ENCODE measurements around the gene GNG4.

Gene GNG4

GRCh38 chr1:235649368-235650163 lies at the start of gene GNG4:
Gene GNG4, minus strand, starts transcription at chr1:235649784. Its CDS starts 65,946 bp downstream, at chr1:235583838.
- no peak for DNase-seq (ENCODE audit: low read depth in 2 of 2)

- DNase-seq (ENCODE audit: low read depth in 2 of 2): no peak
Observed at GRCh38 chr1:235697508-235697907, 47.9 kb upstream of the GNG4 start.

GRCh38 chr1:235689356-235689755 lies 39.8 kb upstream of the GNG4 start:
- DNase-seq (ENCODE audit: low read depth in 2 of 2): no peak

- no peak for DNase-seq (ENCODE audit: low read depth in 2 of 2)
Observed at GRCh38 chr1:235688096-235688495, 38.5 kb upstream of the GNG4 start.

GRCh38 chr1:235683653-235684052 lies 34.1 kb upstream of the GNG4 start:
- DNase-seq (ENCODE audit: low read depth in 2 of 2): no peak

GRCh38 chr1:235682216-235682615 lies 32.6 kb upstream of the GNG4 start:
- DNase-seq (ENCODE audit: low read depth in 2 of 2): no peak

GRCh38 chr1:235679644-235680043 lies 30.1 kb upstream of the GNG4 start:
- no peak for DNase-seq (ENCODE audit: low read depth in 2 of 2)

- no peak for DNase-seq (ENCODE audit: low read depth in 2 of 2)
Observed at GRCh38 chr1:235679005-235679404, 29.4 kb upstream of the GNG4 start.

GRCh38 chr1:235675152-235675890 lies 25.7 kb upstream of the GNG4 start:
- no peak for DNase-seq (ENCODE audit: low read depth in 2 of 2)

- DNase-seq (ENCODE audit: low read depth in 2 of 2): no peak
Observed at GRCh38 chr1:235673981-235674380, 24.4 kb upstream of the GNG4 start.

- no peak for DNase-seq (ENCODE audit: low read depth in 2 of 2)
Observed at GRCh38 chr1:235671992-235672391, 22.4 kb upstream of the GNG4 start.

- DNase-seq (ENCODE audit: low read depth in 2 of 2): no peak
Observed at GRCh38 chr1:235670157-235670776, 20.7 kb upstream of the GNG4 start.

- DNase-seq (ENCODE audit: low read depth in 2 of 2): no peak
Observed at GRCh38 chr1:235669277-235669676, 19.7 kb upstream of the GNG4 start.

- no peak for DNase-seq (ENCODE audit: low read depth in 2 of 2)
Observed at GRCh38 chr1:235663628-235664027, 14.0 kb upstream of the GNG4 start.

- DNase-seq (ENCODE audit: low read depth in 2 of 2): no peak
Observed at GRCh38 chr1:235661568-235661967, 12.0 kb upstream of the GNG4 start.

GRCh38 chr1:235659186-235659771 lies 9.7 kb upstream of the GNG4 start:
- DNase-seq (ENCODE audit: low read depth in 2 of 2): no peak

- DNase-seq (ENCODE audit: low read depth in 2 of 2): no peak
Observed at GRCh38 chr1:235657747-235658526, 8.4 kb upstream of the GNG4 start.

- no peak for DNase-seq (ENCODE audit: low read depth in 2 of 2)
Observed at GRCh38 chr1:235657269-235657668, 7.7 kb upstream of the GNG4 start.

GRCh38 chr1:235652364-235652763 lies 2.8 kb upstream of the GNG4 start:
- DNase-seq (ENCODE audit: low read depth in 2 of 2): no peak

GRCh38 chr1:235651170-235651806 lies 1.7 kb upstream of the GNG4 start:
- no peak for DNase-seq (ENCODE audit: low read depth in 2 of 2)

Data from activated CD4-positive, alpha-beta T cell treated with anti-CD3 and anti-CD28 coated beads for 24 hours (primary cell).